ENCODE data around the gene HNF1B.

The HNF1B gene

GRCh38 chr17:37731056-37731455 is 13.8 kb downstream of the HNF1B start:
- DNase-seq, result no peak

GRCh38 chr17:37729905-37730304 is 15.0 kb downstream of the HNF1B start:
- DNase-seq, result no peak

GRCh38 chr17:37726891-37727675 is 17.8 kb downstream of the HNF1B start:
- no peak for DNase-seq

- no peak for DNase-seq
Observed at GRCh38 chr17:37726248-37726647, 18.6 kb downstream of the HNF1B start.

DNA sequence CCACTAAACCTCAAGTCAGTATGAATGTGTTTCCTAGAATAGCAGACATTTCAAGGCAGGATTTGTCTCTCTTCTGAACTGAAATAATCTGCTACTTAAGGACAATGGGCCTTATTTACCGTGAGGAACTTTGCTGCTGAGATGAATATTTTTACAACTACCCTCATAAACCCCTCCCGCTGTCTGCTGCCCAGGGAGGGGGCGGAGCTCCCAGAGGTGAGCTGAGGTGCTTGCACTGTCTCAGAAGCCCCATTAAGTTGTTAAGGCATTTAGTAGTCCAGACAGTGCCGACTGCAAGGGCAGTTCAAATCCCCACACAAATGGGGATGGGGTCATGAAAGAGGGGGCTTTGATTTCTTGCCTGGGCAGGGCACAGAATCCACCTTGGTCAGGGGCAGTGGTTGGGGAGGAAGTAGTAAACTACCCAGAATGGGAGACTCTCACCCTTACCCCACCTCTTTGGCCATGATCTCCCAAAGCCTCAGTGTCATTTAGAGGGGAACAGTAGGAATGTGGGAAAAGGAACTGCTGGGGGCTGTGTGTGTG is 19.2 kb downstream of the HNF1B start:
- no peak for DNase-seq

DNA sequence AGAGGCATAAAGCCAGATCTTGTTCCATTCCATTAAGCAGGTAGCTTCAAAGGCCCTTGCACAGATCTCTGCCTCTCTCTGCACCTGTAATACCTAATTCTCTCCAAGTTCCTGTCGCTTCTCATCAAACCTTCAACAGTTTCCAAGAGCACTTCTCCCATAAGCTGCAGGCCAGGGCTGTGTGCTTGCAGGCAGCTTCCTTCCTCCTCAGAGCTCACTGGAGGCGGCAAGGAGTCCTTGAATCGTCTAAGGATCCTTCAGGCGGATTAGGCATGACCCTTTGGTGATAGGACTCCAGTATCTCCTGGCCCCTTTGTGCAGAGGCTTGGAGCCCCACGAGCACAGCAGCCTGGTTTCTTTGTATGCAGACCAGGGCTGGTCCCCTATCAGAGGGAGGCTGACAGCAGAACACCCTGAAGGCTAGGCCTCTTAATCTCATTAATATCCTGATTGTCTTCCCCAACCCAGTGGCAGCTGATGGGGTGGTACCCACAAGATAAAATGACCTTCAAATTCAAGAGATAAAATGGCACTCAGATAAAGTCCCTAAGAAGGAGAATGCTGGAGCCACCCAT is 19.8 kb downstream of the HNF1B start:
- no peak for DNase-seq

DNA sequence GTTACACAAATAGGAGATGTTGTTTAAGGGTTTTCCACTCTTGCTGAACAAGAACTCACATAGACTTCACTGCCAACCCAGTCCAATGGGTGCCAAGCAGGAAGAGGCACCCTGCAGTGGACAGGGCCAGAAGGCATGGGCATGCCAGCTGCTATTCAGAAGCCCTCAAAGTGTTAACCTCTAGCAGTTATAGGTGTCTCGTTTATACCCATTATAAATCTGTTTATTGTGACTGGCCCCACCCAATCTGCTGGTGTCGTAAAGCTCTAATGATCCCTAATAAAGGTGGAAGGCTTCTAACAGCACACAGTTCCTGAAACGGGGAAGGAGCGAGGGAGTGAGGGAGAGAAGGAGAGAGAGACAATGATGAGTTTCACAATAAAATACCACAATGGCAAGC is 23.9 kb downstream of the HNF1B start:
- no peak for DNase-seq

- no peak for DNase-seq
Observed at GRCh38 chr17:37719866-37720265, 25.0 kb downstream of the HNF1B start.

DNA sequence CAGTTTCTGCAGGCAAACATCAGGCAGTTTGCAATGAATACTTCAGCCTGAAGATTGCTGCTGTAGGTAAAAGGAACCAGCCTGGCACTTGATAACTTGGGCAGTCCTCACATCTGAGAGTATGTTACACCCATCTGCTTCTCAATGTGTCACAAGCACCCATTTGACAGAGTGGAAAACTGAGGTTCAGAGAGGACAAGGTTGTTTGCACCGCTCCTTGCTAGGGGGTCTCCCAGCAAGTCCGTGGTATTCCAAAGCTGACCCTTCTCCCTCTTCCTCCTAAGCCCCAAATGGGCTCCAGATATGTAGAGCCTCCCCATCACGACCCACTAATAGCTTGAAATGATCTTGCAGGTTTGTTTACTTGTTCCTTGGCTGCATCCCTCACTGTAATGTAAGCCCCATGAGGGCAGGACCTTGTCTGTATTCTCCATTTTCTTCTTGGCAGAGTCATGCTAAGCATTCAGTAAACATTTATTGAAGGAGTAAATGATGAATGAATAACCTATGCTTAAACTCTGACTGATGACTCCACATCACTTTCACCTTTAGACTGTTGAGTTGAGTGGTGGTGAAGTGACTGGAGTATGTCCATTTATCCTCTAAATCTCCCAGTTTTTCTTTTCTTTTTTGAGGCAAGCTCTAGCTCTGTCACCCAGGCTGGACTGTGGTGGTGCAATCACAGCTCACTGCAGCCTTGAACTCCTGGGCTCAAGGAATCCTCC is 26.4 kb downstream of the HNF1B start:
- DNase-seq, result no peak

GRCh38 chr17:37717627-37718323 is 27.1 kb downstream of the HNF1B start:
- DNase-seq, result no peak

- DNase-seq, result no peak
Observed at GRCh38 chr17:37714897-37715296, 30.0 kb downstream of the HNF1B start.

- DNase-seq, result no peak
Observed at GRCh38 chr17:37713624-37714023, 31.2 kb downstream of the HNF1B start.

GRCh38 chr17:37713028-37713431 is 31.8 kb downstream of the HNF1B start:
- no peak for DNase-seq

DNA sequence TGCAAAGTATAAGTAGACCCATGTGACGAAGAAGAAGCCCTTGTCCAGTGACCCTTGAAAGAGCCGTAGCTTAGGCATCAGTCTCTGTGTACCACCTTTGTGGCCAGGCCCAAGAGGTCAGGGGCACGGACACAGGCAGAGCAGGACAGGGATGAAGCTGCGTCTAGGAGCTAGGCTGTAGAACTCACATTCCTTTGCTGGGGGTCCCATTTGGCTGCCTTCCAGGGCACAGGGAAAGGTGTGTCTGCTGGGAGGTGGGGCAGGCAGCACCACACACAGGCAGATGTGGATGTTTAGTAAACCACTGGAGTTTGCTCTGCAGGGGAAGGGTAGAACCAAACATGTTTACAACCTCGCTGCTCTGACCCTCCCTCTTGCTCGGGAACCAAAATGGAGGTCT is 33.7 kb downstream of the HNF1B start:
- DNase-seq, result no peak

DNA sequence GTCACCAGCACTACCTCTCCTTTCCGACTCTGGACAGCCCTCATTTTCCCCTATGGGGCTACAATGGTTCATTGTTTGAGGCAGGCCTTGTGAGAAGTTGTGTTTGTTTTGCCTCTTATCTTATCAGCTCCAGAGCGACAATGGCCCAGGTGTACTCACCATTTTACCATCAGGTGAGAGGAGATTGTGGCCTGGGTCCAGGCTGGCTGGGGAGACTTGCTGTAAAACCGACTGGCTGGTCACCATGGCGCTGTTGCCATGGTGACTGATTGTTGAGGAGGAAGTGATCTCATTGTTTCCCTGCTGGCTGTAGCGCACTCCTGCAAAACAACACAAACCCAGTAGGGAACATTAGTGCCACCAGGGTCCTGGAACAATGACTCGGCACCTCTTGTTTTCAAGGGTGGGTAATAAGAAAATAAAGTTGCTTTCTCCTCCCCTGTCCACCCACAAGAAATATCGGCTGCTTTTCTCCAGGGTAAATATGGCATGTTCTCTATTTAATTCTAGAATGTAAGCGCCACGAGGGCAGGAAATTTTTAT is 34.4 kb downstream of the HNF1B start:
- DNase-seq, result no peak

DNA sequence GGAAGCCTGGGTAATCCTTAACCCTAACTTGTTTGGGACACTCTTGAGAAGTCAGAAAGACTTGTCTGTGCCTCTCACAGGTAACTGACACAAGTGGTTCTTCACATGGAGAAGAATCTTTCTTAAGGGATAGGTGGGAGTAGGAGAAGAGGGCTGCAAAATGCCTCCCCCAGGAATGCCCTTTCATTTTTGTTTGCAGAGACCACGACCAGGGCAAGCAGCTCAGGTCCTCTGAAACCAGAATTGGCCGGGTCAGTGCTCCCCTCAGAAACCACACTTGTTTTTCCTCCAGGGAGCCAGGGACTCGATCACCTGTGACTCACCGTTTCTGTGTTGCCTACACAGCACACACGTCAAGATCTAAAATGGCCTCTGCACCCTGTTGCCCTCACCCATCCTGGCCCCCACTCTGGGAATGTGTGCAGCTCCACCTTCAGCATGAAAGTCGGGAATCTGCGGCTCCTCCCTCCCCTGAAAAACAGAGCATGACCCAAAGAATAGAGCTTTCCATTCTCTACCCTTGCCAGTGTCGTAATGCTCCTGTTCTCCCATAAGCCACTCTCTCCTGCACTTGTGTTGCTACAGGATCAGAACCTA is 36.1 kb downstream of the HNF1B start:
- DNase-seq, result no peak

DNA sequence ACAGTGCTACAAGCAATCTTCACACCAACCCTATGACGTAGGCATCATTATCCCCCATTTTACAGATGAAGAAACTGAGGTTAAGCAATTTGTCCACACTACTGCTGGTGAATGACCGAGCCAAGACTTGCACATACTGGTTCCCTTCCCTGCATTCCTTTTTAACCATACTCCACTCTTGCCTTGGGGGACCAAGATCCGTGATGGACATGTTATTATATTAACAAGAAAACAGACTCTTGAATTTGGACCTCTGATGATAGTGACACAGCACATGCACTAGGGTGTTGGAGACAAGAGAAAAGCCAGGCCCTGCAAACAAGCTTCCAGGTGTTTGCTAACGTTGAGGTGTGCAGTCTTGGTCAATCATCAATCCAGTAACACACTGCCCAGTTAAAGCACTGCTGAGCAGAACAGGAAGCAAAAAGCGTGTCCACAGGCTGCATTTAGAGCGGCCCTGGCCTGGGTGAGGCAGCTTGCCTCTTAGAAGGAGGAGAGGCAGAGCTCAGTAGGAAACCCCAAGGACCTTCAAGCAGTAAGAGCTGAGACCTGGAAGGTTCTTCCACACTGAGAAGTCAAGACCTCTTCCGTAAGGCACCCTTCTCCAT is 36.7 kb downstream of the HNF1B start:
- no peak for DNase-seq

- DNase-seq, result no peak
Observed at GRCh38 chr17:37706446-37706845, 38.4 kb downstream of the HNF1B start.

GRCh38 chr17:37702598-37702997 is 42.3 kb downstream of the HNF1B start:
- no peak for DNase-seq

- peak; percentile 26 for DNase-seq
Observed at GRCh38 chr17:37701496-37701898, 43.4 kb downstream of the HNF1B start.

DNA sequence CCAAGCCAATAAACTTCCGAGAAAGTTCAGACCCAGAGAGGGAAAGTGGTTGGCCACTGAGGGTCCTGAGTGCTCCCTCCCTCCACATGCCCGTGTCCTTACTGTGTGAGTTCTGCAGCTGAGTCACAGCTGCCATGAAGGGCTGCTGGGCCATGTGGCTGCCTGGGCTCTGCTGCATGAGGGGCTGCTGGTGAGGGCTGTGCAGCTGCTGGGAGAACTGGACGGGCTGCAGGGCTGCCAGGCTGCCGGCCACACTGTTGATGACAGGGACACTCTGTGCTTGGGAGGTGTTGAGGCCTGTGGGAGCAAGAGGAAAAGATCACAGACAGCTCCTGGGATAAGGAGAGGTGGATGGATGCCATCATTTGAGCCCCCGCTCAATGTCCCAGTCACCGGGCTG is 44.0 kb downstream of the HNF1B start:
- DNase-seq, result no peak

All from activated naive CD4-positive, alpha-beta T cell treated with anti-CD3 and anti-CD28 coated beads, Interleukin-2, amount 50 U/mL, for 16 hours (primary cell).